ENCODE measurements around the gene C1orf115. TPM values are rescaled to one million over a fixed set of nuclear protein-coding genes. Genes with fewer than 3 reads are reported as not detected.

Gene C1orf115
- total RNA-seq, 6 donors from 2014 or later: 12.6 to 33.0 (median 30.0) TPM

DNA sequence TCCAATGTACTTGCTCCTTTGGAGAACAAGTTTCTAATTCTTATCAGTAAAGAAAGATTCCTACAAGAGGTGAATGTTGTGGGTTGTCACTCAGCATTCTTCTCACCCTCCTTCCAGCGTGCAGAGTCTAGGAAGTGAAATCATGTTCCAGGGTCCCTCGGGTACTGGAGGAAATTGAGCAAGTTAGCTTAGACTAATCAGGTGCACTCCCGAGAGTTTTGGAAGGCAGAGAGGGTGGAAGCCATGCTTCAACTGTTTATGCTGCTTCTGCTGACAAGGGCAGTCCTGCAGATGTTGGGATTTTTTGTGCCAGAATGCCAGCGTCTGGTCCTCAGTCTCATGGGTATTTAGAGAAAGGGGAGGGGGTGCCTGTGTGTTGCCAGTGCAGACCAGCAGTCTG is 5.3 kb upstream of the C1orf115 start:
- Histone ChIP-seq H3K27ac (no peak overlapping the region), H3K4me3 (no peak overlapping the region), H3K36me3 (no peaks in the 10 kb centered on the region), H3K4me1 (peaks cover 3 to 11% (median 7%) of the 10 kb centered on the region in 4 donors), H3K27me3 (no peaks in the 10 kb centered on the region), H3K9me3 (no peaks in the 10 kb centered on the region)
- DNase-seq (no peak), ATAC-seq (ENCODE audit: low FRiP score in 2 of 2) (no peak)
- TF ChIP-seq EP300 (IDR thresholded peaks at IDR 0.05) (no peak), POLR2AphosphoS5 (IDR thresholded peaks at IDR 0.05) (no peak), POLR2A (IDR thresholded peaks at IDR 0.05) (no peak)
- TF ChIP-seq, protein P1, sequence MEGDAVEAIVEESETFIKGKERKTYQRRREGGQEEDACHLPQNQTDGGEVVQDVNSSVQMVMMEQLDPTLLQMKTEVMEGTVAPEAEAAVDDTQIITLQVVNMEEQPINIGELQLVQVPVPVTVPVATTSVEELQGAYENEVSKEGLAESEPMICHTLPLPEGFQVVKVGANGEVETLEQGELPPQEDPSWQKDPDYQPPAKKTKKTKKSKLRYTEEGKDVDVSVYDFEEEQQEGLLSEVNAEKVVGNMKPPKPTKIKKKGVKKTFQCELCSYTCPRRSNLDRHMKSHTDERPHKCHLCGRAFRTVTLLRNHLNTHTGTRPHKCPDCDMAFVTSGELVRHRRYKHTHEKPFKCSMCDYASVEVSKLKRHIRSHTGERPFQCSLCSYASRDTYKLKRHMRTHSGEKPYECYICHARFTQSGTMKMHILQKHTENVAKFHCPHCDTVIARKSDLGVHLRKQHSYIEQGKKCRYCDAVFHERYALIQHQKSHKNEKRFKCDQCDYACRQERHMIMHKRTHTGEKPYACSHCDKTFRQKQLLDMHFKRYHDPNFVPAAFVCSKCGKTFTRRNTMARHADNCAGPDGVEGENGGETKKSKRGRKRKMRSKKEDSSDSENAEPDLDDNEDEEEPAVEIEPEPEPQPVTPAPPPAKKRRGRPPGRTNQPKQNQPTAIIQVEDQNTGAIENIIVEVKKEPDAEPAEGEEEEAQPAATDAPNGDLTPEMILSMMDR (IDR thresholded peaks at IDR 0.05): no peak
- WGBS, 2 donors: 42 to 59% methylated on average over 4 of the region's 4 CpGs

DNA sequence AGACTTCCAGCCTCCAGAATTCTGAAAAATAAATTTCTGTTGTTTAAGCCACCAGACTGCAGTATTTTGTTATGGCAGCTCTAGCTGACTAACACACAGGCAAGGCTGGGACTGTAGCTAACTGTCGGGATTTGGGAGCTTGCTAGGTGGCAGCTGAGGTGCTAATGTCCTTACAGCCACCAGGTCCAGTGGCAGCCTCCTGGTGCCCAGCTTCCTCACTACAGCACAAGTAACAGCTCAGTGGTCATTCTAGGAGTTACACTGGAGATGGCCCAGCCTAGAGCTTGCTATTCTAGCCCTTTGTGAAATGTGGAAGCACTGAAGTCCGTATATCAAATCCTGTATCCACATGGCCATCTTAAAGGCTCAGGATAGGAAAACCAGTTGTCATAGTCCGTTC is 4.3 kb upstream of the C1orf115 start:
- Histone ChIP-seq H3K36me3 (no peaks in the 10 kb centered on the region), H3K27ac (no peak overlapping the region), H3K9me3 (no peaks in the 10 kb centered on the region), H3K27me3 (no peaks in the 10 kb centered on the region), H3K4me3 (no peak overlapping the region), H3K4me1 (peaks cover 2 to 13% (median 7%) of the 10 kb centered on the region in 4 donors)
- TF ChIP-seq POLR2AphosphoS5 (IDR thresholded peaks at IDR 0.05) (no peak), POLR2A (IDR thresholded peaks at IDR 0.05) (no peak)
- TF ChIP-seq, protein P1 (IDR thresholded peaks at IDR 0.05): peak in 1 of 6 experiments; percentile 9
- ATAC-seq (ENCODE audit: low FRiP score in 2 of 2) (no peak), DNase-seq (no peak)
- 83 to 93% methylated on average over 3 of the region's 3 CpGs for WGBS, 2 donors

DNA sequence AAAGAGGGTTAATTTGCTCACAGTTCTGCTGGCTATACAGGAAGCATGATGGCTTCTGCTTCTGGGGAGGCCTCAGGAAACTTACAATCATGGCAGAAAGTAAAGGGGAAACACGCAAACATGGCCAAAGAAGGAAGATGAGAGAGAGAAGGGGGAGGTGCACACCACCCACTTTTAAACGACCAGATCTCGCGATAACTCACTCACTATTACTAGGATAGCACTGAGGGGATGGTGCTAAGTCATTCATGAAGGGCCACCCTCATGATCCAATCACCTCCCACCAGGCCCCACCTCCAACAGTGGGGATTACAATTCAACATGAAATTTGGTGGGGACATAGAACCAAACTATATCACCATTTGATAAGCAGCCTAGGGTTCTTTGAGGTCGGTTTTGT is 2.4 kb upstream of the C1orf115 start:
- TF ChIP-seq, protein P1 (IDR thresholded peaks at IDR 0.05): no peak
- TF ChIP-seq POLR2AphosphoS5 (IDR thresholded peaks at IDR 0.05): no peak
- TF ChIP-seq EP300 (IDR thresholded peaks at IDR 0.05): no peak
- no peak for TF ChIP-seq POLR2A (IDR thresholded peaks at IDR 0.05)
- 78 to 88% methylated on average over 5 of the region's 5 CpGs for WGBS, 2 donors
- Histone ChIP-seq H3K27ac (no peak overlapping the region), H3K4me3 (no peak overlapping the region), H3K36me3 (no peaks in the 10 kb centered on the region), H3K27me3 (no peaks in the 10 kb centered on the region), H3K9me3 (no peaks in the 10 kb centered on the region), H3K4me1 (peaks cover 4 to 23% (median 14%) of the 10 kb centered on the region in 4 donors)
- ATAC-seq (ENCODE audit: low FRiP score in 2 of 2) (no peak), DNase-seq (no peak)

DNA sequence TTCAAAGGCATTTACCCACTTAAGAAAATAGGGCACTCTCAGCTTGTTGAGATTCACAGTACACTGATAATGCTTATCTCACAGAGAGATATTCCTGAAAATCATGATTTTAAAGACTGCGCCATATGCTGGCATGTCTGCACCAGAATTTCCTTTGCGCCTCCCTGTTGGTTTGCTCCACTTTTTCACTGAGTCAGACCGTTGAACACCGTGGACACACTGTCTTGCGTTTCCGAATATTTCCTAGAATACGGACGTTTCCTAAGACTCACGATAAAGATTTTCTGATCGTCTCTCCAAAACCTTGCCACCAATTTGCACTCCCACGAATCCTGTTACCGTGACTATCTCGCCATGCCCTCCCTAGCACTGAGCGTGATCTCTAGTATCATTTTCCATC is 497 bp upstream of the C1orf115 start:
- H3K4me1 ChIP-seq: peaks cover 4 to 23% (median 14%) of the 10 kb centered on the region in 4 donors
- no peaks in the 10 kb centered on the region for H3K36me3 ChIP-seq
- no peaks in the 10 kb centered on the region for H3K9me3 ChIP-seq
- ATAC-seq (ENCODE audit: low FRiP score in 2 of 2) (no peak), DNase-seq (no peak)
- peak overlapping the region in 3 of 4 donors; percentile 64 to 97 (median 76) for H3K4me3 ChIP-seq
- WGBS, 2 donors: 33 to 41% methylated on average over 14 of the region's 14 CpGs
- no peak overlapping the region for H3K27ac ChIP-seq
- H3K27me3 ChIP-seq: no peaks in the 10 kb centered on the region
- TF ChIP-seq POLR2A (IDR thresholded peaks at IDR 0.05): no peak

DNA sequence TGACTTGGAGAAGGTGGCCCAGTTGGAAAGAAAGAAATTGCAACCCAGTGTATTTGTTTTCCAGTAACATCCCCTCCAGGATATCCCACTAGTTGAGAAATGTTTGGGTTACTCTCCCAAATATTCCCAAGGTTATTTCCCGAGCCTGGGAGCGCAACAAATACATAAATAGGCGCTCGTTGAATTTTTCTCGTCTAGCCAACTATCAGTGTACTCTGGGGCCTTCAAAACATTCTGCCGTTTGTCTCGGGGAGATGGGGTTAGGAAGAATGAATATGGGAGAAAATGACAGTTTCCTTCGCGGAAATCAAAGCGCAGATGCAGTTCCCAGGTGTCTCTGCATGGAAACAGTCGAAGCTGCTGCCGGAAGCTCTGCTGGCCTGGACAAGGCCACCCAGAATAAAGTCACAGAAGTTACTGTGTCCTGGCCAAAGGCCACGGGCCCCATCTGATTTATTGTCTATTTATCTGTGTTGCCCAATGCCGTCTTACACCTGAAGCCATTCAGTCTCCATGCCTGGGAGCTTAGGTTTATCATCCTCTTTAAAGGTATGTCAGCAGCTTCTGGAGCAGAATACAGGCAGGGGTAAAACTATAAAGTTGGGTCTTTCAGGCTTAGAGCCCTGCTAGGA is 1.0 kb downstream of the C1orf115 start:
- DNase-seq: no peak
- TF ChIP-seq POLR2A (IDR thresholded peaks at IDR 0.05): no peak
- TF ChIP-seq, protein P1 (IDR thresholded peaks at IDR 0.05): no peak
- no peak for TF ChIP-seq EP300 (IDR thresholded peaks at IDR 0.05)
- TF ChIP-seq POLR2AphosphoS5 (IDR thresholded peaks at IDR 0.05): no peak
- WGBS, 2 donors: 59 to 66% methylated on average over 13 to 14 of the region's 14 CpGs
- H3K27ac ChIP-seq: peak overlapping the region; percentile 71 to 88 (median 81)
- peak overlapping the region; percentile 64 to 97 (median 74) for H3K4me3 ChIP-seq
- H3K9me3 ChIP-seq: no peaks in the 10 kb centered on the region
- H3K36me3 ChIP-seq: no peaks in the 10 kb centered on the region
- no peaks in the 10 kb centered on the region for H3K27me3 ChIP-seq
- ATAC-seq (ENCODE audit: low FRiP score in 2 of 2): no peak
- peaks cover 4 to 23% (median 14%) of the 10 kb centered on the region in 4 donors for H3K4me1 ChIP-seq

All from upper lobe of left lung (tissue), 6 donors.